Lung (tissue), 12 donors: Measurements from ENCODE around the gene OPCML. TPM values are rescaled to one million over a fixed set of nuclear protein-coding genes. Genes with fewer than 3 reads are reported as not detected.

ENCODE experiments used
- ATAC-seq: fragments of 200-7000 bp; cut with Tn5 transposase; one replicate; pipeline ENCODE4 v1.9.1; 2020; ENCODE audit warnings: moderate number of reproducible peaks; ENCODE audit not compliant: insufficient read depth, low FRiP score
- DNase-seq, 3 donors: peaks; one replicate each; pipeline ENCODE4 v3.0.0-alpha.2; 2013 to 2017
- H3K27ac ChIP-seq, 2 donors: one replicate each; pipeline ENCODE4 v1.5.1; 2013; ENCODE audit warnings: mild to moderate bottlenecking in 2 of 2, moderate library complexity in 2 of 2, control low read depth in 1 of 2, inconsistent platforms in 1 of 2, low read depth in 1 of 2, low read length in 1 of 2
- H3K27me3 ChIP-seq, 3 donors: one replicate each; pipeline ENCODE4 v1.5.1; 2013; ENCODE audit warnings: low read length in 2 of 3; ENCODE audit not compliant: control insufficient read depth in 3 of 3, insufficient read depth in 3 of 3
- H3K36me3 ChIP-seq, 4 donors: one replicate each; pipeline ENCODE4 v1.5.1; 2013; ENCODE audit warnings: low read length in 4 of 4, mild to moderate bottlenecking in 1 of 4, moderate library complexity in 1 of 4; ENCODE audit not compliant: control insufficient read depth in 4 of 4, insufficient read depth in 4 of 4
- H3K4me1 ChIP-seq, 5 donors: one replicate each; pipeline ENCODE4 v1.5.1; 2013; ENCODE audit warnings: low read length in 5 of 5, mild to moderate bottlenecking in 2 of 5, moderate library complexity in 1 of 5; ENCODE audit not compliant: control insufficient read depth in 5 of 5, insufficient read depth in 5 of 5
- H3K4me3 ChIP-seq: one replicate; pipeline ENCODE4 v1.5.1; 2013; ENCODE audit warnings: mild to moderate bottlenecking, control low read depth, moderate library complexity
- H3K9ac ChIP-seq, 2 donors: one replicate each; pipeline ENCODE4 v1.5.1; 2013; ENCODE audit warnings: low read length in 2 of 2, control low read depth in 1 of 2; ENCODE audit not compliant: insufficient read depth in 1 of 2
- H3K9me3 ChIP-seq, 4 donors: one replicate each; pipeline ENCODE4 v1.5.1; 2013; ENCODE audit warnings: low read length in 3 of 4, mild to moderate bottlenecking in 1 of 4, moderate library complexity in 1 of 4; ENCODE audit not compliant: control insufficient read depth in 4 of 4, insufficient read depth in 3 of 4
- CTCF ChIP-seq: IDR thresholded peaks from 2 replicates; pipeline ENCODE4 v1.5.1; 2012; ENCODE audit warnings: mild to moderate bottlenecking; ENCODE audit errors: control extremely low read depth, extremely low read depth
- WGBS, 2 donors: extraction: QIAGEN DNeasy Blood & Tissue Kit; methylation state at CpG; one replicate each; pipeline ENCODE4 v1.1.7; 2013; 5-methylcytosine and 5-hydroxymethylcytosine counted together
- polyA plus RNA-seq, 2 donors: library from polyadenylated mRNA; stranded (reverse); fragments of 200-250 nt; gene quantifications; one replicate each; pipeline ENCODE4 v1.2.1, GENCODE V29; 2013
- total RNA-seq, 2 donors: library from RNA; depleted of rRNA in 1 of 2; stranded (reverse); fragments of >200 nt in 1 of 2; gene quantifications; one replicate each; pipeline ENCODE4 v1.2.1, GENCODE V29; 2014 to 2021
- donor health status: control.
- donor health status: control.
- donor health status: Bipolar disorder and iron deficiency.
- donor health status: healthy.
- donor health status: DM: yes; HTN: yes; CAD: no.

The OPCML gene
- total and polyA plus RNA-seq, 4 donors, result 0.49 to 0.74 TPM; not detected in 2

- H3K9ac ChIP-seq, result no peak overlapping the region
- no peaks in the 10 kb centered on the region for H3K27me3 ChIP-seq
- no peaks in the 10 kb centered on the region for H3K9me3 ChIP-seq
- WGBS, 2 donors, result 69 to 74% methylated on average over 1 of the region's 1 CpG
- H3K27ac ChIP-seq, result no peak overlapping the region
- no peaks in the 10 kb centered on the region for H3K36me3 ChIP-seq
- H3K4me1 ChIP-seq, result no peaks in the 10 kb centered on the region
- TF ChIP-seq CTCF, result no peak
- no peak for DNase-seq
- no peak overlapping the region for H3K4me3 ChIP-seq
- ATAC-seq, result no peak
Observed at GRCh38 chr11:133441964-133442660, 90.2 kb downstream of the OPCML start.

DNA sequence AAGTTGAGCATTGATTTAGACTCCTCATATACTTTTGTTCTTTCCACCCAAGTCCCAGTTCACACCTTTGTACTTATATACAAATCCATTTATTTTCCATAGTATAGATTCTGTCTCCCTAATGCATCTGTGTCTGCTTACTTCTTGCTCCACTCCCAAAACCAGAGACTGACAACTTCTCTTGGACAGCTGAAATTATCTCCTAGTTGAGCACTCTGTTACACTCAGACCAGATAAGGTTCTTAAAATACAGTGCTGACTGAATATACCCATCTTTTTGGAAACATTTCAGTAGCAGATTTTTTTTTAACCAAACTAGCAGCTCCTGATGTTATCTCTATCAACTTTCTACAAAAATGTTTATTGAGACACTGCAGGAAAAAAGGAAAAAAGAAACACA lies 106.3 kb downstream of the OPCML start:
- H3K4me1 ChIP-seq, result no peaks in the 10 kb centered on the region
- no peaks in the 10 kb centered on the region for H3K9me3 ChIP-seq
- DNase-seq (no peak), ATAC-seq (no peak)
- H3K9ac ChIP-seq, result no peak overlapping the region
- H3K27me3 ChIP-seq, result no peaks in the 10 kb centered on the region
- no peak overlapping the region for H3K4me3 ChIP-seq
- TF ChIP-seq CTCF, result no peak
- no peaks in the 10 kb centered on the region for H3K36me3 ChIP-seq
- H3K27ac ChIP-seq, result no peak overlapping the region

DNA sequence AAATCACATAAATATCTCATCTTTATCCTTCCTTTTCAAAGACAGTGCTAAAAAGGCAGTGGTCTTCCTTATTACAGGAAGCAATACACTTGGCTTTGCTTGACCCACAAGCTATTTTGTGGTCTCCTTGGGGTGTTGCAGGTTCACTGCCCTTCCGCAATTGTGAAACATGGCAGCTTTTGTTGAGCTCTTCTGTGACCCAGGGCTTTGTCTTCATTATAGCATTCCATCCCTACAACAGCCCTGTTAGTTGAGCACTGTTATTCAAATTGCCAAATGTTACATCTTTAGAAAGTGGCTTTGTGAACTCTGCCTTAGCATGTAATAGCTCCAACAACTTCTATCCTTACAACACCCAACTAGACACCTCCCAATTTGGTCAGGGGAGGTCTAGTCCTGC lies 107.1 kb downstream of the OPCML start:
- no peaks in the 10 kb centered on the region for H3K9me3 ChIP-seq
- no peak overlapping the region for H3K9ac ChIP-seq
- H3K4me1 ChIP-seq, result no peaks in the 10 kb centered on the region
- WGBS, 2 donors, result 81 to 82% methylated on average over 1 of the region's 1 CpG
- ATAC-seq (no peak), DNase-seq (no peak)
- no peak overlapping the region for H3K4me3 ChIP-seq
- H3K27ac ChIP-seq, result no peak overlapping the region
- H3K36me3 ChIP-seq, result no peaks in the 10 kb centered on the region
- no peaks in the 10 kb centered on the region for H3K27me3 ChIP-seq
- no peak for TF ChIP-seq CTCF

DNA sequence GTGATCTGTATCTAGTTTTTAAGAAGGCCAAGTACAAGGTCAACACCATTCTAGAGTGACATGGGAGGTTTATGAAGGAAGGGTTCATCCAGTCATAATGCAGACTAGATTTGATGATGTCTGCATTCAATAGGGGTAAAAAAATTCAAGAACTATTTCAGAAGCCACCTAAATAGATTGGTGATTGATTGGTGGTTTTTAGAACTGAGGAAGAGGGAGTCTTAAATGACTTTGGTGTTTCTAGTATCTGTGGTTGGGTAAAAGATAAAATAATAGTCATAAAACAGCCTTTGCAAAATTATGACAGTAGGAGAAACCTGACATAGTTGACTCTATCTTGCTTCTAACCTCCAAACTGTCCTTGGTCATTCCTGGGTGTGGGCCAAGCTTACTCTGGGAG lies 114.1 kb downstream of the OPCML start:
- ATAC-seq (no peak), DNase-seq (no peak)
- Histone ChIP-seq H3K27ac (no peak overlapping the region), H3K27me3 (no peaks in the 10 kb centered on the region), H3K4me1 (no peaks in the 10 kb centered on the region), H3K36me3 (no peaks in the 10 kb centered on the region), H3K9me3 (peaks cover 0 to 4% (median 0%) of the 10 kb centered on the region in 4 donors), H3K9ac (no peak overlapping the region), H3K4me3 (no peak overlapping the region)
- no peak for TF ChIP-seq CTCF
